K562 (cell line): ENCODE data around the gene ADAP1. TPM values are rescaled to one million over a fixed set of nuclear protein-coding genes. Genes with fewer than 3 reads are reported as not detected.

Experiments
- ATAC-seq: fragments of 200-7000 bp; cut with Tn5 transposase; 3 replicates; pipeline ENCODE4 v1.9.1; 2020; ENCODE audit warnings: moderate library complexity
- BruUV-seq: library from RNA; stranded (reverse); fragments of 400-500 nt; replicated peaks from 2 replicates; lab custom pipeline; 2021; lab: Mats Ljungman, UMichigan
- CTCF ChIA-PET: fragments of 300-600 bp; formaldehyde crosslinking; extraction: SDS; loops from one replicate; lab custom pipeline; 2021; ENCODE audit warnings: low intra/inter-chr PET ratio; lab: Yijun Ruan, JAX
- POLR2A ChIA-PET: fragments of 300-600, 350-650 bp; sonication (Branson Sonifier 250); formaldehyde crosslinking; extraction: SDS; loops from one replicate; lab custom pipeline; 2021; ENCODE audit warnings: antibody characterized with exemption, inconsistent platforms; lab: Yijun Ruan, JAX
- DNase-seq, 4 experiments: peaks; one replicate each; pipeline versions ENCODE4 v3.0.0 to v3.0.0-alpha.2; 2011 to 2018; ENCODE audit warnings: low spot score in 3 of 4, mixed read lengths in 3 of 4; ENCODE audit errors: extremely low read depth in 1 of 4
- FAIRE-seq: peaks from 2 replicates; lab custom pipeline; 2011; peaks lifted over from hg19 to GRCh38; lab: Jason Lieb, UNC
- H2AFZ ChIP-seq: 2 replicates; pipeline ENCODE4 v1.6.0; 2011; ENCODE audit warnings: low read depth, low read length, control low read depth, inconsistent platforms
- H3K27ac ChIP-seq: fragments of 200-600 bp; 3 replicates; pipeline ENCODE4 v1.8.0; 2011; ENCODE audit warnings: low read depth, mild to moderate bottlenecking, control low read depth, inconsistent platforms, low read length, moderate library complexity, mixed read lengths; ENCODE audit errors: extremely low read depth
- H3K27me3 ChIP-seq, 2 experiments: fragments of 300-600 bp in 1 of 2; 2 replicates in 1 of 2; 3 replicates in 1 of 2; pipeline versions ENCODE4 v1.6.0 to v1.8.0; 2011; ENCODE audit warnings: inconsistent platforms in 2 of 2, low read length in 2 of 2, mild to moderate bottlenecking in 1 of 2, mixed read lengths in 1 of 2, moderate library complexity in 1 of 2; ENCODE audit not compliant: control insufficient read depth in 2 of 2, insufficient read depth in 2 of 2
- H3K36me3 ChIP-seq: fragments of 300-600 bp; 3 replicates; pipeline ENCODE4 v1.8.0; 2011; ENCODE audit warnings: mild to moderate bottlenecking, low read length, inconsistent platforms; ENCODE audit not compliant: control insufficient read depth, insufficient read depth
- H3K4me1 ChIP-seq, 2 experiments: fragments of 200-600 bp in 1 of 2; replicated peaks in 1 of 2; 2 replicates in 1 of 2; 3 replicates in 1 of 2; pipeline versions ENCODE4 v1.5.1 to v1.8.0; 2011; ENCODE audit warnings: inconsistent platforms in 2 of 2, low read length in 2 of 2, mild to moderate bottlenecking in 1 of 2, mixed read lengths in 1 of 2, moderate library complexity in 1 of 2; ENCODE audit not compliant: control insufficient read depth in 2 of 2, insufficient read depth in 2 of 2
- H3K4me2 ChIP-seq: 2 replicates; pipeline ENCODE4 v1.6.1; 2011; ENCODE audit warnings: low read length, control low read depth, inconsistent platforms, mixed read lengths; ENCODE audit not compliant: insufficient read depth
- H3K4me3 ChIP-seq: fragments of 200-600 bp; sonication (generic), shearing (Covaris generic); 2 replicates; pipeline ENCODE4 v1.5.1; 2016; ENCODE audit warnings: control low read depth, inconsistent platforms
- H3K79me2 ChIP-seq: fragments of 200-600 bp; 3 replicates; pipeline ENCODE4 v1.8.0; 2011; ENCODE audit warnings: low read length, inconsistent platforms; ENCODE audit not compliant: control insufficient read depth, insufficient read depth
- H3K9ac ChIP-seq, 2 experiments: 2 replicates each; pipeline versions ENCODE4 v1.6.0 to v1.6.1; 2011; ENCODE audit warnings: low read depth in 2 of 2, low read length in 2 of 2, control low read depth in 1 of 2, inconsistent platforms in 1 of 2, mild to moderate bottlenecking in 1 of 2, mixed read lengths in 1 of 2; ENCODE audit not compliant: insufficient read depth in 1 of 2
- H3K9me1 ChIP-seq: one replicate; pipeline ENCODE4 v1.6.0; 2011; ENCODE audit warnings: inconsistent platforms, mild to moderate bottlenecking, low read length, moderate library complexity; ENCODE audit not compliant: control insufficient read depth, insufficient read depth
- H3K9me3 ChIP-seq: replicated peaks from 2 replicates; pipeline ENCODE4 v1.5.1; 2011; ENCODE audit warnings: low read depth, low read length, inconsistent platforms; ENCODE audit not compliant: control insufficient read depth, insufficient read depth
- H4K20me1 ChIP-seq: replicated peaks from 2 replicates; pipeline ENCODE4 v1.6.1; 2011; ENCODE audit warnings: low read length, inconsistent platforms, mixed read lengths; ENCODE audit not compliant: control insufficient read depth, insufficient read depth
- CEBPB ChIP-seq: fragments of 450-650 bp; IDR thresholded peaks from 2 replicates; pipeline ENCODE4 v1.6.1; 2016; ENCODE audit warnings: missing genetic modification characterization, missing compliant biosample characterization
- CEBPG ChIP-seq, 3 experiments: fragments of 200-800 bp in 1 of 3; sonication (Bioruptor generic) in 1 of 3; sonication (generic) in 1 of 3; formaldehyde crosslinking in 1 of 3; IDR thresholded peaks in 2 of 3; conservative IDR thresholded peaks in 1 of 3; 2 replicates each; pipeline versions ENCODE4 v1.6.1 to v1.8.0; 2016 to 2022; ENCODE audit warnings: missing compliant biosample characterization in 2 of 3, missing genetic modification characterization in 2 of 3, mild to moderate bottlenecking in 1 of 3, missing genetic modification reagents in 1 of 3
- RFX1 ChIP-seq: fragments of 450-650 bp; IDR thresholded peaks from 2 replicates; pipeline ENCODE4 v1.6.1; 2016; ENCODE audit warnings: mild to moderate bottlenecking, moderate library complexity
- XRCC3 ChIP-seq: fragments of 450-650 bp; IDR thresholded peaks from 2 replicates; pipeline ENCODE4 v1.6.1; 2017; ENCODE audit warnings: mild to moderate bottlenecking, moderate library complexity
- YBX1 ChIP-seq: fragments of 450-650 bp; IDR thresholded peaks from 2 replicates; pipeline ENCODE4 v1.7.1; 2016; ENCODE audit warnings: mild to moderate bottlenecking
- WGBS: fragments of 100-300 bp; shearing (Covaris generic); methylation state at CpG from one replicate; pipeline ENCODE4 v1.1.6; 2016; ENCODE audit warnings: low coverage, mixed read lengths; ENCODE audit not compliant: insufficient coverage; ENCODE audit errors: missing lambda C conversion rate; 5-methylcytosine and 5-hydroxymethylcytosine counted together
- in situ Hi-C: fragments of 300-500 bp; cut with MboI; formaldehyde crosslinking; loops from 4 replicates; pipeline ENCODE4 v1.15.0; 2018; ENCODE audit warnings: inconsistent platforms, mixed read lengths
- intact Hi-C: fragments of 100-400 bp; cut with micrococcal nuclease; formaldehyde crosslinking; loops from 2 replicates; pipeline ENCODE4 v1.14.2; 2022
- polyA plus RNA-seq, 8 experiments: library from polyadenylated mRNA; depleted of rRNA in 4 of 8; stranded (reverse) in 5 of 8; unstranded in 3 of 8; fragments of >200 nt; fragmentation: Nextera tagmentation in 2 of 8; fragmentation: Illumina TruSeq in 1 of 8; extraction: Ambion mirVana in 2 of 8; extraction: Trizol in 1 of 8; gene quantifications; 2 replicates each; pipeline versions ENCODE4 v1.2.1 to v1.2.3, GENCODE V29; 2011 to 2014; ENCODE audit warnings: inconsistent platforms in 1 of 8, missing spikeins in 1 of 8
- total RNA-seq, 7 experiments: library from RNA; depleted of rRNA in 6 of 7; stranded (reverse); fragments of >200 nt in 6 of 7; fragmentation: Illumina TruSeq in 2 of 7; extraction: Trizol in 2 of 7; gene quantifications; 2 replicates each; pipeline versions ENCODE4 v1.2.1 to v1.2.3, GENCODE V29; 2011 to 2021; ENCODE audit warnings: low replicate concordance in 1 of 7

The ADAP1 gene
- total and polyA plus RNA-seq, 9 of the 15 experiments (the other 6 are each of a cell fraction or from before 2014, with no cell fraction given): 0.27 to 1.4 (median 0.52) TPM; not detected in 3

DNA sequence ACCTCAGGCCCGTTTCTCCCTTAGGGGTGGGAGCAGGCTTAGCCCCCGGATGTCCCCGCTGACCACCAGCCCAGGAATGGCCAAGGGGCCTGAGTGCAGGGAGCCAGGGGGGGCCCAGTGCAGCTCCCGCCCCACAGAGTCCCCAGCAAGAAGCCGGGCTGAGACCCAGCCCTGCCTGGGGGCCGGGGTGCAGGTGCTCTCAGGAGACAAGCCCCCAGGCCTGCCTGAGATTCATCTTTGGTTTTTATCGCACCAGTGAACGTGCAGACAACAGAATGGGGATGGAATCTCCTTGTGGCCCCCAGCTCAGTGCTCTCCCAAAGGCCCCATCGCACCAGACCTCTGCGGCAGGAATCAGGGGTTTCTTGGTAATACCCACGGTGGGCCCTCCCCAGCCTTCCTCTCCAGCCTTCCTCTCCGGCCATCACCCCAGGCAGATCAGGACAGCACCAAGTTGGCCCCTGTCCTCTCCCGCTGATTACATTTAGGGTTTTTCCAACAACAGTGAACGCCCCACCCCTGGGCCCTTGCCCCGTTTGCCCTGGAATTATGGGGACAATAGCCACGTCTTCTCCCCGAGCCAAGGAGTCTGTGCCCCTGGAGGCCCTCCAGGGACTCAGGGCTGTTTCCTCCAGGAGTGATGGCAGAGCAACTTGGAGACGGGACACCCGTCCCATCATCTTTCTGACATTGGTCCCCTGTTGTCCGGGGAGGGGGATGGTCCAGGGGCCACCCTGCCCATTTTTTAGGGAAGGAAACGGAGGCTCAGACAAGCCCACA is 22.4 kb downstream of the ADAP1 start:
- DNase-seq (no peak), ATAC-seq (no peak), FAIRE-seq (no peak)
- no peak overlapping the region for H3K4me3 ChIP-seq
- H2AFZ ChIP-seq: no peak overlapping the region
- WGBS: 10% methylated on average over 19 of the region's 21 CpGs
- peaks cover 2 to 42% of the 10 kb centered on the region in 2 experiments; a peak in 3 of 5 replicates for H3K27me3 ChIP-seq
- H3K79me2 ChIP-seq: no peaks in the 10 kb centered on the region
- intact Hi-C loops (no loop called here), in situ Hi-C loops (no loop called here)
- no peaks in the 10 kb centered on the region for H3K9me1 ChIP-seq
- 0 out of 2 replicates have a peak, but pooled peaks cover 4% of the 10 kb centered on the region for H4K20me1 ChIP-seq
- H3K9me3 ChIP-seq: no peaks in the 10 kb centered on the region
- no peak for TF ChIP-seq RFX1
- H3K9ac ChIP-seq: no peak overlapping the region
- POLR2A ChIA-PET: no interaction called here
- CTCF ChIA-PET: no interaction called here
- peaks cover 0 to 26% of the 10 kb centered on the region in 2 experiments; a peak in 3 of 5 replicates for H3K4me1 ChIP-seq
- no peak overlapping the region for H3K4me2 ChIP-seq
- H3K36me3 ChIP-seq: no peaks in the 10 kb centered on the region
- no peak overlapping the region for H3K27ac ChIP-seq
- no TSS peak for BruUV-seq

DNA sequence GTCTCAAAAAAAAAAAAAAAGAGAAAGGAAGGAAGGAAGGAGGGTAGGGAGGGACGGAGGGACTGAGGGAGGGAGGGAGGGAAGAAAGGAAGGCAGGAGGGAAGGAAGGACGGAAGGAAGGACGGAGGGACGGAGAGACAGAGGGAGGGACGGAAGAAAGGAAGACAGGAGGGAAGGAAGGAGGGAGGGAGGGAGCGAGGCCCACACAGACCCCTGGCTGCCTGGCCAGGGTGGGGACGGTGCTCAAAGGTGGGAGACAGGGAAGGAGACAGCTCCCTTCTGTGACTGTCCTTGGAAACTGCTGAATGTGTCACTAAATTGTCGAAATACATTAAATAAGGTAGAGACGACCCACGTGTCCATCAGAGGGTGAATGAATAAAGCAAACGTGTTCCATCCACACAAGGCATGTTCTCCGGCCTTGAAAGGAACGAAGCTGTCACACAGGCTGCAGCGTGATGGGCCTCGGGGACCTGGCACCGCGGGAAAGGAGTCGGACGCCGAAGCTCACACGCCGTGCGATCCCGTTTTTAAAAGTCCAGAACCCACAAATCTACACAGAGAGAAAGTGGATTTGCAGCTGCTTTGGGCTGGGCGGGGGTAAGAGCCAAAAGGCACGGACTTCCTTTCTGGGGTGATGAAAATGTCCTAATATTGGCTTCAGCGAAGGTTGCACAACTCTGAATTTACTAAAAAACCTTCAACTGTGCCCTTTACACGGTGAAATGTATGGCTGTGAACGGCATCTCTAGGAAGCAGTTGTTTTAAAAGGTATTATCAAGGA is 23.3 kb downstream of the ADAP1 start:
- WGBS: 16% methylated on average over 21 of the region's 29 CpGs
- ChIA-PET POLR2A (interaction anchor here (1.6 kb wide), 1 partner anchor 16 kb away, joined by 4 read pairs; no protein-coding TSS in a partner anchor), CTCF (no interaction called here)
- Histone ChIP-seq H3K4me3 (no peak overlapping the region), H3K4me1 (peaks cover 0 to 30% of the 10 kb centered on the region in 2 experiments; a peak in 3 of 5 replicates), H3K79me2 (no peaks in the 10 kb centered on the region), H3K27ac (no peak overlapping the region), H3K9me1 (no peaks in the 10 kb centered on the region), H3K27me3 (peaks cover 2 to 50% of the 10 kb centered on the region in 2 experiments; a peak in 3 of 5 replicates), H3K9me3 (no peaks in the 10 kb centered on the region), H3K9ac (0 out of 4 replicates have a peak overlapping the region, but pooled peaks of 1 of the 2 experiments have one; percentile 22), H4K20me1 (0 out of 2 replicates have a peak, but pooled peaks cover 4% of the 10 kb centered on the region), H2AFZ (no peak overlapping the region), H3K4me2 (no peak overlapping the region), H3K36me3 (no peaks in the 10 kb centered on the region)
- intact Hi-C loops: no loop called here
- ATAC-seq: no peak
- in situ Hi-C loops: no loop called here
- no peak for TF ChIP-seq CEBPG (CRISPR knock-in tag; IDR thresholded peaks at IDR 0.05)
- TF ChIP-seq CEBPG (tag; conservative IDR thresholded peaks at IDR 0.05 in 1 of 2, IDR thresholded peaks at IDR 0.05 in 1 of 2): peak in 1 of 2 experiments; percentile 29; a peak in 1 of 4 replicates
- TF ChIP-seq YBX1: no peak
- TF ChIP-seq CEBPB (tag): peak; percentile 57
- TF ChIP-seq XRCC3: no peak
- no peak for DNase-seq
- BruUV-seq: no TSS peak
- FAIRE-seq: no peak
